GM19193 (cell line): ENCODE measurements around the gene GOPC.

Experiments used
- POLR2A ChIP-seq: IDR thresholded peaks from 4 replicates; pipeline ENCODE4 v1.6.1; 2011; ENCODE audit not compliant: insufficient read depth, insufficient read length; ENCODE audit errors: extremely low read depth

Gene GOPC

GRCh38 chr6:117603821-117604220, 1.5 kb upstream of the GOPC start:
- no peak for TF ChIP-seq POLR2A

GRCh38 chr6:117602899-117603588, 733 bp upstream of the GOPC start:
- no peak for TF ChIP-seq POLR2A

DNA sequence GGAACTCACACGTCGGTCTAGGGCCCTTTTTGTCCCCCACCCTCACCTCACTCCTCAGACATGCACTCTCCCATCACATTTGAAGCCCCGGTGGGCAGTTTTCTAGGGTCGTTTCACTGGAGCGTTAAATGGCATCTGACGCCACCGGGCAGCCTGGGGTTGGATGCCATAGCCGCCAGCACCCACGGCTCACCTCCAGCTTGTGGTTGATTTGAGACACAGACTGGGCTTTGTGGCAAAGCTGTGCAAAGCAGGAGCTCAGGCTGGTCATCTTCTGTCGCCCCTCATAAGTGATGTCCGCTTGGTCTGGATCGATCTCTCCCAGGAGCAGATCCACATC, 530 bp downstream of the GOPC start:
- TF ChIP-seq POLR2A: no peak

- TF ChIP-seq POLR2A: no peak
Observed at GRCh38 chr6:117600008-117600743, 2.1 kb downstream of the GOPC start.

GRCh38 chr6:117597755-117598154, 4.6 kb downstream of the GOPC start:
- TF ChIP-seq POLR2A: no peak

DNA sequence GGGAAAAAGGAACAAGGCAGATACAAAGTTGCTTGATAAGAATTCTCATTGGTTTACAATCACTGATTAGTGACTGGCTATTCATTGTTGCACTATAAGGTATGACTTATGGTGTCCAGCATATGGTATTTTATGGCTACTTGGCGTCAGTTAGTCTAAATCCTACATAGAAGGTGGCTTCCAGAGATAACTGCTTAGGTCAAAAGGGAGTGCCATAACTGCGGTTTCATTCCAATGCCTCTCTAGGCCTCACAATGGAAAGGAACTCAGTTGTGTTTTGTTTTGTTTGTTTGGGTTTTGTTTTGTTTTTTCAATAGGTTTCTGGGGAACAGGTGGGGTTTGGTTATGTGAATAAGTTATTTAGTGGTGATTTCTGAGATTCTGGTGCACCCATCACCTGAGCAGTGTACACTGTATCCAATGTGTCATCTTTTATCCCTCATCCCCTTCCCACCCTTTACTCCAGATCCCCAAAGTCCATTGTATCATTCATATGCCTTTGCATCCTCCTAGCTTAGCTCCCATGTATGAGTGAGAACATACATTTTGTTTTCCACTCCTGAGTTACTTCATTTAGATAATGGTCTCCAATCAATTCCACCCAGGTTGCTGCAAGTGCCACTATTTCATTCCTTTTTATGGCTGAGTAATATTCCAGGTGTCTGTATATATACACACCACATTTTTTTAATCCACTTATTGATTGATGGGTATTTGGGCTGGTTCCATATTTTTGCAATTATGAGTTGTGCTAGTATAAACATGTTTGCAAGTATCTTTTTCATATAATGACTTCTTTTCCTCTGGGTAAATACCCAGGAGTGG, 7.0 kb downstream of the GOPC start:
- no peak for TF ChIP-seq POLR2A

DNA sequence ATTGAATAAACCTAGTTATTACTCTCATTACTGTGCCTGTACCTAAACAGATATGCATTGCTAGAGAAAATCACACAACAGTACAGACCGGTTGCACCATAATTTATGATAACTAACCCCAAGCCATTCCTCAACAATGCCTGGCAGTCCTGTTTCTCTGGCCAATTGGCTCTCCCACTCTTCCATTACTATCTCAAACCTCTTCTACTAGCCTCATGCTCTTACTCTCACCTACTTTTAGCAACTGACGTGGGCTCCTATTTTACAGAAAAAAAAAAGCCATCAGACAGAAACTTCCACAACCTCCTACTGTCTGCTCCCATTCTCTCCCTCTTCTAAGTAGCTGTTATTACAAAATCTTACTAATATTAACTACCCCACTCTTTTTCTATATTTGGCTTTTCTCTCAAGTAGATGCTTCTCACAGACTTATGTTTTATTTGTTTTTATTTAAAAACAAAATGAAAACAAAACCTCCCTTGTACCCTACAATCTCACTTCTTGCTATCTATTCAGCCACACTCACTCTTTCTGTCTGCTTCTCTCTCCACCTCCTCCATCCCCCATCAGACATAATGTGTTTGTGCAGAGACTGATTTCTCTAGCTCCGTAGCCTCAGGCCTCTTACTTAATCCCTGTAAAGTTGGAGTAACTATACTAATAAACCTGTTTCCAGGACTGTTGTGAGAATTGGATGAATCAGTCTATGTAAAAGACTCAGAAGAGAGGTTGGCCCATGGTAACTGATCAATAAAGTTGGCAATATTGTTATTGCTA, 9.1 kb downstream of the GOPC start:
- TF ChIP-seq POLR2A: no peak

DNA sequence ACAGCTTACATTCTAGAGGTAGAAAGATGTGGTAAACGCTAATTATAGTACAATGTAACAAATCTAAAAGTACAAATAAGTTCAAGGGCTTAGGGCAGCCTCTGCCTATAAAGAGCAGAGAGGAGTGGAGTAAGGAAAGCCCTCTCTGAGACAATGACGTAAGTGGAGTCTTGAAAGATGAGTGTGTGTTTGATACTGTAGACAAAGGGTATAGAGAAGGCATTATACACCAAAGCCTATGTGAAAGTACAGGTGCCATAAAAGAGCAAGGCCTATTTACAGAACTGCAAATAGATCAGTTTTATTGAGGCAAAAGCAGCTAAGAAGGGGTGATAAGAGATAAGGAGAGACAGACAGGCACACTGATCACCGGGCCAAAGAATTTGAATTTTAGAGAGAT, 10.9 kb downstream of the GOPC start:
- no peak for TF ChIP-seq POLR2A

DNA sequence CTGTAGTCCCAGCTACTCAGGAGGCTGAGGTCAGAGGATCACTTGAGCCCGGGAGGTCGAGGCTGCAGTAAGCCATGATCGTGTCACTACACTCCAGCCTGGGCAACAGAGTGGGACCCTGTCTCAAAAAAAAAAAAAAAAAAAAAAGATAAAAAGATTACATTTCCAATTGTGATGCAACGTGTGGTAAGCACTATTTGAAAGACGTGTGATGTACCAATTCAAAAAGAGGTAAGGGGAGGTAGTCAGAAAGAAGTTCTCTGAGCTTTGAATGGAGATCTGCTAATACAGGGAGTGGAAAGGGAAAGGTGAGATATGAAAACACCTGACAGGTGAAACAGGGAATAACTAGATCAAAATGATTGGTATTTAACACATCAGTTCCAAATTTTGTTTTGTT, 11.9 kb downstream of the GOPC start:
- no peak for TF ChIP-seq POLR2A

DNA sequence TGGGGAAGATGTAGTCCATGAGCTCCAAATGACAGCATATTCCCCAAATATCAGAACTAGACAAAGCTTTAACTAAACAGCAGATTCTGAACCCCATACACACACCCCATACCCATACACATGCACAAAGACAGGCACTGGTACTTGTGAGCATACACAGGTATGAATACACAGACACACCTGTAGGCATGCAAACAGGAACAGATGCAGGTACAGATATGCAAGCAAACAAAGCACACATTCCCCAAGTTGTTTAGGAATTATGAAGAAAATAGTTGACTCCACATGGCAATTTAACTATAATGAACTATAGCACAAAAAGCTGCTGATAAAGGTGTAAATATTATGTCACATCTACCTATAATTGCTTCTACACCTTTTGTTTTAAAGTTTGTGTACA, 16.7 kb downstream of the GOPC start:
- no peak for TF ChIP-seq POLR2A

DNA sequence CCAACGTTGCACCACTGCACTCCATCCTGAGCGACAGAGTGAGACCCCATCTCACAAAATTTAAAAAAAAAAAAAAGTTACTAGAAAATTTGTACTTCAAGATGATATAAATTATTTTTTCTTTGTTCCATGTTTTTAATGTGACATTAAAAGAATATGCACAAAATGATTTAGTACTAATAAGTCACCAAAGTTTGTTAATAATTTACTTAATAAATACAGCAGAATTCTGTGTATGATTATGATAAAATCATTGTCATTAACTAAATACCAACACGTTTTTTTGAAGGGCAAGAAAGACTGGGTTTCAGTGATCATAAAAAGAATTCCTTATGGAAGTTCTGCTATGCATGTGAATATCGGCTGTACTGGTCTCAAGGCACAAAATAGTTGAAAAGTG, 28.1 kb downstream of the GOPC start:
- TF ChIP-seq POLR2A: no peak

GRCh38 chr6:117573006-117573680, 29.2 kb downstream of the GOPC start:
- TF ChIP-seq POLR2A: no peak

- no peak for TF ChIP-seq POLR2A
Observed at GRCh38 chr6:117568831-117569410, 33.4 kb downstream of the GOPC start.

DNA sequence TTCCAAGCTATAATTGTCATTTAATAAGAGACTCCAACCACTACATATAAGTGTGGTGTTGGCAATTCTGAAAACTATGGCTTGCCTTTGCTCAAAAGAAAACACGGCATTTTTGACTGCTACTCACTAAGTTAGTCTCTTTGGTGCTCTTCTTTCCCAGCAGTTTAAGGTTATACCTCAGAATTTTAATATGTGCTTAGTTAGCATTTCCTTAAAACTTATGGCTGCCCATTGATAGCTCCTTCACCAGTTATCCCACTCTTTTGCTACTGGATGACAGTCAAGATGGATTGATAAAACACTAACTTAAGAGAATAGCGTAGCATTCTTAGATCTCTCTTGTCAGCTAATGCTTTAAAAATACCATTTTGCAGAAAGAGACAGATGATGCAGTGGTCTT, 34.1 kb downstream of the GOPC start:
- TF ChIP-seq POLR2A: no peak

DNA sequence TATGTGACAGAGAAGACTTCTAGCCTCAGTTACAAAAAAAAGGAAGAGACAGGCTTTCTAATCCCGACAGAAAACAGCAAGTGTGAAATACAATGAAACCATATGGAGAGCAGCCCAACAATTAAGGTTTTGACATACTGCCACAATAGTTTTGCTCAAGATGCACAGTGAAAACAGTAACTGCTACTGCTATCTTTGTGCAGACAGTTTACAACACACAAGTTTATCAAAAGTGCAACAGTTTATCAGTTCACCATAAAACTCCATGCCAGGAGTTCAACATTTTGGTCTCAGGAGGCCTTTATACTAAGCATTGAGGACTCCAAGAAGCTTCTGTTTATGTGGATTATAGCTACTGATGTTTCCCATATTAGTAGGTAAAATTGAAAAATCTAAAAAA, 37.6 kb downstream of the GOPC start:
- TF ChIP-seq POLR2A: no peak

DNA sequence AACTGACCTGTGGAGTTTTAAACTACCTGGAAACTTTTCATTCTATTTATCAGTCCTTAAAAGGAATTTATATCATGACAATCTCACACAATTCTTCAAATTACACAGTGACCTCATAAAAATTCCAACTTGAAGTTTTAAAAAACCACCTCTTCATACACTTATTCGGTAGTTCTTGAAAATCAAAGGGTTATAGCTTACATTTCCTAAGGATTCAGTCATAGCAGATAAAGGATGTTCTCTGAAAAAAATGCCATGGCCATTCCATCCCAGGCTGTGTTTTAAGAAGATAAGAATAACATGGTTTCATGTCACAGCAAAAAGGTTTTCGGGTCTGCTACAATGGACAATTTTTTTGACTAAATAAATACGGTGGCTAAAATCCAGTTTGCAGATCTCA, 41.2 kb downstream of the GOPC start:
- no peak for TF ChIP-seq POLR2A
